ENCODE data around the gene KDM1A.

Gene KDM1A

GRCh38 chr1:23018661-23019093 lies 591 bp upstream of the KDM1A start:
- DNase-seq: no peak

GRCh38 chr1:23019863-23020625 lies 776 bp downstream of the KDM1A start:
- peak; percentile 12 for DNase-seq

GRCh38 chr1:23020706-23021405 lies 1.6 kb downstream of the KDM1A start:
- DNase-seq: no peak

- no peak for DNase-seq
These were observed 2.6 kb downstream of the KDM1A start for GRCh38 chr1:23021834-23022233.

- DNase-seq: no peak
These were observed 4.0 kb downstream of the KDM1A start for GRCh38 chr1:23023174-23023845.

- DNase-seq: no peak
These were observed 7.3 kb downstream of the KDM1A start for GRCh38 chr1:23026568-23026967.

GRCh38 chr1:23027352-23027907 lies 8.2 kb downstream of the KDM1A start:
- DNase-seq: no peak

GRCh38 chr1:23029337-23029736 lies 10.1 kb downstream of the KDM1A start:
- no peak for DNase-seq

- no peak for DNase-seq
These were observed 16.7 kb downstream of the KDM1A start for GRCh38 chr1:23035823-23036452.

- DNase-seq: no peak
These were observed 17.9 kb downstream of the KDM1A start for GRCh38 chr1:23037081-23037740.

GRCh38 chr1:23039308-23039826 lies 20.1 kb downstream of the KDM1A start:
- no peak for DNase-seq

GRCh38 chr1:23040509-23040908 lies 21.2 kb downstream of the KDM1A start:
- DNase-seq: no peak

GRCh38 chr1:23044035-23044434 lies 24.8 kb downstream of the KDM1A start:
- DNase-seq: no peak

GRCh38 chr1:23050201-23050600 lies 30.9 kb downstream of the KDM1A start:
- DNase-seq: no peak

GRCh38 chr1:23051290-23051909 lies 32.1 kb downstream of the KDM1A start:
- DNase-seq: no peak

- DNase-seq: no peak
These were observed 38.0 kb downstream of the KDM1A start for GRCh38 chr1:23057301-23057700.

- no peak for DNase-seq
These were observed 43.0 kb downstream of the KDM1A start for GRCh38 chr1:23062271-23062670.

GRCh38 chr1:23065385-23065784 lies 46.1 kb downstream of the KDM1A start:
- DNase-seq: no peak

- no peak for DNase-seq
These were observed 46.8 kb downstream of the KDM1A start for GRCh38 chr1:23066075-23066474.

- DNase-seq: no peak
These were observed 49.9 kb downstream of the KDM1A start for GRCh38 chr1:23069149-23069548.

GRCh38 chr1:23069675-23070074 lies 50.4 kb downstream of the KDM1A start:
- DNase-seq: no peak

GRCh38 chr1:23074012-23074411 lies 54.7 kb downstream of the KDM1A start:
- DNase-seq: no peak

All from KG1 (cell line).